KBM-7 (cell line): Measurements from ENCODE around the gene STXBP5.

Source experiments
- DNase-seq: peaks from one replicate; pipeline ENCODE4 v3.0.0-alpha.2; 2015
- in situ Hi-C: fragments of 300-500 bp; cut with MboI; formaldehyde crosslinking; loops from 2 replicates; pipeline ENCODE4 v1.14.3; 2020; ENCODE audit warnings: low sequenced_read_pairs, low pct_unique_long_range_greater_than_20kb, mixed read lengths

The STXBP5 gene

GRCh38 chr6:147278891-147279290, 74.7 kb downstream of the STXBP5 start:
- no peak for DNase-seq
- in situ Hi-C loops: no loop called here

DNA sequence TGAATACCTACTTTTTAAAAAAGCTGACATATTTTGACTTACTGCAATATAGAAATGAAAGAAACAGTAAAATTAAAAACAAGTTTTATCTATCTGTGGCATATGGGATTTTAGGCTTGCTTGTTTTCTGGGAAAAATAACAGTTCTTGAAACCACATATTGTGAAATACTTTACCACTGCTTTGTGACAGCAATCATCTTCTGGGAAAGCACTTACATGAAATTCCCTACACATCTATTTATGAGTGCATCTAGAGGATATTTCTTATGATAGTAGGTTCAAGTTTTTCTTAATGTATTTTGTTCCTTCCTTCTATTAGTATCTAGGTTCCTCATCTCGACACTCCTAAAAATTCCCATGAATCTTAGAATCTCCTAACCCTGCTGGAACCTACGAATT, 75.2 kb downstream of the STXBP5 start:
- DNase-seq: peak; percentile 19
- in situ Hi-C loops: no loop called here

- DNase-seq: no peak
- in situ Hi-C loops: no loop called here
Measured at GRCh38 chr6:147281895-147282565, 77.8 kb downstream of the STXBP5 start.

GRCh38 chr6:147282566-147282959, 78.3 kb downstream of the STXBP5 start:
- in situ Hi-C loops: no loop called here

DNA sequence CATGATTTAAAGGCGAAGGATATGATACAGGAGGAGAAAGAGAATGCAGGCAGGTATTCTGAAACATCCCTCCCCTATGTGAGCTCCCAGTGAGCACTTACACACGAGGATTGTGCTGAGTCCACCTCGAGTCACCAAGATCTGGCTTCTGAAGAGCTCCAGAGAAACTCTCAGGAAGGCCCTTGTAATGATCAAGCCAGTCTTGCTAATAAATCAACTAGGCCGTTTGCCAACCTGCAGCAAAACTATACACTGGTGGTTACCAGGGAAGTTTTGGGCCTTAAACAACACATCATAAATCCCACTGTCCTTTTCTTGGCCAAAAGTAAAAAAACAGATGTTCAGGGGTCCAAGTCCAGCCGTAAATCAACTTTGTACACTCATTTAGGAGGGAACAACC, 79.2 kb downstream of the STXBP5 start:
- DNase-seq: no peak
- in situ Hi-C loops: no loop called here

More at GRCh38 chr6:147282566-147282959, 78.3 kb downstream of the STXBP5 start:
- DNase-seq: no peak

DNA sequence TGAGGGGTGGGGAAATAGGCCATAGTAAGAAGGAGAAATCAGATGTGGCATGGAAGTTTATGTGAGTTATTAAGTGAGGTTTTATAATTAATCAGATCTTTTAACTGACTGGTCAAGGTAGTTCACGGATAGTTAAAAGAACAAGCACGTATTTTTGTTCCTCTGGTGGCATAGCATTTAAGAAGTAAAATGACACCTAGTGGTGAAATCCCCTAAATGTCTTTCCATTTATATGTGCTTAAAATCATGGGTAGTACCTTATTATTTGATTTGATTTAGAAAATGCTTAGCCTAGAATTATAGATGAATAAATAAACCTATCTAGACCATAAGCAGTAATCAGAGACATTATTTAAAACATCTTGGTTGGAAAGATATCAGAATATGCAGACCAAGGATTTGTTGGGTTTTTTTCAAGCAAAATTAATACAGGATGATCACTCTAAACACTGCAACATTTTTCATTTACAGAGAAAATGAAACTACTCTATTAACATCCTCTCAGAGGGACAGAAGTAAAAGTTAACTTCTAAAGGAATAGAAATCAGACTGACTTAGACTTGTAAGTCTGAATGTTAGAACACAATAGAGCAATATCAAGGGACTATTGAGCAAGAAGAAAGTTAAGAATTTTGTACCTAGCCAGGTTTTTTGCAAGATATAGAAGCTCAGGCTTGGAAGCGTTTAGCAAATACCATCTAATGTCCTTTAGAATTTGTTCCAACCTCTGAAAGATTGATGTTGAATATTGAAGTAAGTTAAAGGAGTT, 81.1 kb downstream of the STXBP5 start:
- in situ Hi-C loops: no loop called here
- peak; percentile 48 for DNase-seq

DNA sequence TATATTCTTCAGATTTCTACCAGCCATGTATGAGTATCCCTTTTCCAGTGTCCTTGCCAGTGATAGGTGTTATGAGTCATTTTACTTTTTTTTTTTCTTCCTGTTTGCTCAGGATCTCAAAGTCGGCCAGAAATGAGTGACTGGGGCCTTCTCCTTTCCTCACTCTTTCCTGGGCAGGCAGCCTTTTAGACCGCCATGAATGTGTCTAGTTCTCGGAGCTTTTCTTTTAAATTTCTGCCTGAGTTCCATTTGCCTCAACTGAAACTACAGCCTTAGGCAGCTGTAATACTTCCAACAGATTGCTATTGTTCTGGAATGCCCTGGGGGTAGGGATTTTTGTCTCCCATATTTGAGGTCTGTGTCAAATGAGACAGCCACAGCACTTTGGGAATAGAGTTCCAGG, 83.7 kb downstream of the STXBP5 start:
- DNase-seq: peak; percentile 24
- in situ Hi-C loops: no loop called here

GRCh38 chr6:147297124-147297523, 92.9 kb downstream of the STXBP5 start:
- DNase-seq: no peak
- in situ Hi-C loops: no loop called here

DNA sequence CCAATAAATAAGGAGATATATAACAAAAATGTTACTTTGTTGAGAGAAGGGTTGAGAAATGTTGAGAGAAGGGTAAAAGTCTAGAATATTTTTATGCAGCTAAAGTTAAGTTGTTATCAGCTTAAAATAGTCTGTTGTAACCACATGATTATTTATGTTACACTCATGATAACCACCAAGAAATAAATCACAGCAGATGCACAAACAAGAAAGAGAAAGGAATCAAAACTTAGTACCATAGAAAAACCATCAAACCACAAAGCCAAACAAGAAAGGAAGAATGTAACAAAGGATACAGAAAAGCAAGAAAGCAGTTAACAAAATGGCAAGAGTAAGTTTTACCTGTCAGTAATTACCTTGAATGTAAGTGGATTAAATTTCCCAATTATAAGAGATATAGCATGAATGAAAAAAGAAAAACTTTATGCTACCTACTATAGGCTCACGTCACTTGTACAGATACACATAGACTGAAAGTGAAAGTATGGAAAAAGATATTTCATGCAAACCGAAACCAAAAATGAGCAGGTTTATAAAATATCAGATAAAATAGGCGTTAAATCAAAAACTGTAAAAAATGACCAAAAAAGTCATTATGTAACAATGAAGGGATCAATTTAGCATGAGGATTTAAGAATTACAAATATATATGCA, 93.6 kb downstream of the STXBP5 start:
- DNase-seq: no peak
- in situ Hi-C loops: no loop called here

DNA sequence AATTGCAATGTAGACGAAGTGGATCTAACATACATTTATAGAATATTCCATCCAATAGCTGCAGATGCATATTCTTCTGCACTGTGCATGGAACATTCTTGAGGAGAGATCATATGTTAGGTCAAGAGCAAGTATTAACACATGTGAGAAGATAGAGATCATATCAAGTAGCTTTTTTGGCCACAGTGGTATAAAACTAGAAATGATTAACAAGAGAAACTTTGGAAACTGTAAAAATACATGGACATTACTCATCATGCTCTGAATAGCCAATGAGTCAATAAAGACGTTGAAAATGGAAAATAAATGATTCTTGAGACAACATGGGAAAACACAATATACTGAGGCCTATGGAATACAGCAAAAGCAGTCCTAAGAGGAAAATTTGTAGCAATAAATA, 94.2 kb downstream of the STXBP5 start:
- in situ Hi-C loops: no loop called here

DNA sequence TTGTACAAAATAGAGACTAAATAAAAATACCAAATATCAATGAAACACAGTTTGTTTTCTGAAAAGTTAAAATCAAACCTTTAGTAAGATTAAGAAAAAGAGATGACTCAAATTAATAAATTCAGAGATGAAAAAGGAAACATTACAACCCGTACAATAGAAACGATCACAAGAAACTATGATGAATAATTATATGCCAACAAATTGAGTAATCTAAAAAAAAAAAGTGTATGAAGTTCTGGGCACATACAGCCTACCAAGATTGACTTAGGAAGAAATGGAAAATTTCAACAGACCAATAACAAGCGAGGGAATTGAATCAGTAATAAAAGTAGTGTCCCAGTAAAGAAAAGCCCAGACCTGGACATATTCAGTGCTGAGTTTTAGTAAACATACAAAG, 94.8 kb downstream of the STXBP5 start:
- in situ Hi-C loops: no loop called here
- no peak for DNase-seq

More for the DNA sequence above, 94.2 kb downstream of the STXBP5 start:
- no peak for DNase-seq

GRCh38 chr6:147301070-147301469, 96.9 kb downstream of the STXBP5 start:
- DNase-seq: no peak

DNA sequence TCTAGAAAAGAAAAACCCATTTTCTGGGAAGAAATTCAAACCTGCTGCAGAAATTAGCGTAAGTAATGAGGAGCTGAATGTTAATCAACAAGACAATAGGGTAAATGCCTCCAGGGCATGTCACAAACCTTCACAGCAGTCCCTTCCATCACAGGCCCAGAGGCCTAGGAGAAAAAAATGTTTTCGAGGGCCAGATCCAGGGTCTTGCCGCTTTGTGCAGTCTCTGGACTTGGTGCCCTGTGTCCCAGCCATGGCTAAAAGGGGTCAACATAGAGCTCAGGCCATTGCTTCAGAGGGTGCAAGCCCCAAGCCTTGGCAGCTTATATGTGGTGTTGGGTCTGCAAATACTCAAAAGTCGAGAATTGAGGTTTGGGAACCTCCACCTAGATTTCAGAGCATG, 99.8 kb downstream of the STXBP5 start:
- in situ Hi-C loops: no loop called here
- DNase-seq: no peak

More at GRCh38 chr6:147301070-147301469, 96.9 kb downstream of the STXBP5 start:
- in situ Hi-C loops: no loop called here

DNA sequence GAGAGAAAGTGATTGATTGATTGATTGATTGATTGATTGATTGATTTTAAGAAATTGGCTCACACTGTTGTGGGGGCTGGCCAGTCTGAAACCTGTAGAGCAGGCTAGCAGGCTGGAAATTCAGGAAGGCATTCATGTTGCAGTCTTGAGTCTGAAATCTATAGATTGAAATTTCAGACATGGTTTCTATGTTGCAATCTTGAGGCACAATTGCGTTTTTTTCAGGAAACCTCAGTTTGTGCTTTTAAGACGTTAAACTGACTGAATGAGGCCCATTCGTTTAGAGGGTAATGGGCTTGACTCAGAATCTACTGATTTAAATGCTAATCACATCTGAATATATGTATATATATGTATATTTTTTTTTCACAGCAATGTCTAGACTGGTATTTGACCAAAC, 106.3 kb downstream of the STXBP5 start:
- no peak for DNase-seq
- in situ Hi-C loops: no loop called here

- in situ Hi-C loops: no loop called here
- DNase-seq: no peak
Measured at GRCh38 chr6:147311218-147311617, 107.0 kb downstream of the STXBP5 start.

DNA sequence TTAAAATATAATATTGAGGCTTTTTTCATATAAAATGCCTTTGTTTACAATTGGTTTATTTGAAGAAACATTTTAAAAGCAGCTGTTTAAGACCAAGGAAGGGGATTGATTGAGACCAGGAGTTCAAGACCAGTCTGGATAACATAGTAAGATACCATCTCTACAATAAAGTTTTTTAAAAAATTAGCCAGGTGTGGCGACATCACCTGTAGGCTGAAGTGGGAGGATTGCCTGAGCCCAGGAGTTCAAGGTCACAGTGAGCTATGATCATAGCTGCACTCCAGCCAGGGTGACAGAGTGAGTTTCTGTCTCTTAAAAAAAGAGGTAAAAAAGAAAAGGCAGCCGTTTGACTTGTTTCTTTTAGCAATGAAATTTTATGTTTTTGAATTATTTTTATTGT, 117.0 kb downstream of the STXBP5 start:
- DNase-seq: no peak
- in situ Hi-C loops: no loop called here

DNA sequence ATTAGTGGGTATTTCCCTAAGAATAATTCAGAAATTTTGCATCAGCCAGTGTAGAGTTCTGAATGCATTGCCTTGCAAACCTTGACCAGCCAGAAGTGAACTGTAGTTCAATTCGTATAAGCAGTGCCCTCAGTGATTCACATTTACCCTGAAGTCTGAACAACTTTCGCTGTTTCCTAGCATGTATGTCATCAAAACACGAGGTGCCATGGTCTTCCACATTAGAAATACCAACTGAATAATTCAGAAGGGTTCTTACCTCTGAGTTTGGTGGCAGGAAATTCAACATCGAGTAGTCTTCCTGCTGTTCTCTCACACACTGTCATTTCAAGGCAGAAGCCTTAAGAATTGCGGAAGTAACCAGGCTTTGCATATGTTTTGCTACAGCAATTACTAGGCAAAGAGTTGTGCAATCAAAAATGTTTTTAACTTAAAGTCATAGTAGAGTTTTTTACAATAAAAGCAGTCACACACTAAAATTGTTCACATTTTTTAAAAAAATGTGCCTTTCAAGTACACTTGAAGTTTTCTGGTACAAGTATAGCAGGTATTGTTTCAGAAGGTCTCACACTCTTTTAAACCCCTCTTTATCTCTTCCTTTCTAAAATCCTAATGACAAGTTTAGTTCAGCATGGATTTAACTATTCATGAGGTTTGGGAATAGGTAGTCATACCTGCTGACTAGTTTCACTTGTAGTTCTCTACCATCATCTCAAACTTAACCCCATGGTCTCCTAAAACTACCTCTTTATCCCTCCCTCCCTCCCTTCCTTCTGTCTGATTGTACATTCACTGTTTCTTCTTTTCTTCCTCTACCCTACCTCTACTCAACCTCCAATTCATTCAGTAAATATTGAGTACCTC, 118.3 kb downstream of the STXBP5 start:
- in situ Hi-C loops: no loop called here
- peak; percentile 90 for DNase-seq

DNA sequence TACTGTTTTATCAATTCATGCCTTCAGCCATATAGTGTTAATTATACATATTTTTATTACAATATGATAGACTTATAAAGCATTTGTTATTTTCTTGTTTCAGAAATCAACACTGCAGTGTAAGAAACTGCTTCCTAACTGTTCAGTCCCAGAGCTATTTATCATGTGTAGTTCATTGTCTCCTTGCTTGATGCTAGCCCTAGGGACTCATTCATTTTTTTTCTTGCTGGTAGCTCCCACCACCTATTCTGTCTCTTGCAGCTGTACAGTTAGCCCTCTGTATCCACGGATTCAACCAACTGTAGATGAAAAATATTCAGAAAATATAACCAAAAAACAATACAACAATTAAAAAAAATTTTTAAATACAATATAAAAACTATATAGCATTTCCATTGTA, 121.3 kb downstream of the STXBP5 start:
- DNase-seq: no peak
- in situ Hi-C loops: no loop called here

- in situ Hi-C loops: no loop called here
- no peak for DNase-seq
Measured at GRCh38 chr6:147331401-147331800, 127.2 kb downstream of the STXBP5 start.
